Omental fat pad (tissue), 4 donors: ENCODE data around the gene CCNYL1. TPM values are rescaled to one million over a fixed set of nuclear protein-coding genes. Genes with fewer than 3 reads are reported as not detected.
"Not testable (repeated sequence)": the region's sequence is repeated elsewhere in the genome, so short reads cannot be mapped to it uniquely, and the experiment has no call there.

Experiments
- ATAC-seq: fragments of 150-250 bp; one replicate; pipeline ENCODE4 v1.9.1; 2016; ENCODE audit warnings: mild to moderate bottlenecking, moderate library complexity; ENCODE audit not compliant: low FRiP score
- DNase-seq: peaks from one replicate; pipeline ENCODE4 v3.0.0-alpha.2; 2019; ENCODE audit warnings: low spot score
- total RNA-seq, 4 donors: library from RNA; depleted of rRNA; stranded (reverse); fragments of >200 nt; gene quantifications; one replicate each; pipeline ENCODE4 v1.1.0, GENCODE V29; 2016
- TF ChIP-seq, protein P1 (sequence below), 3 donors: fragments of 450-650 bp; IDR thresholded peaks; one replicate each; pipeline ENCODE4 v1.5.1; 2016 to 2017; ENCODE audit warnings: antibody characterized with exemption in 3 of 3, mild to moderate bottlenecking in 3 of 3, moderate library complexity in 2 of 3

CCNYL1 gene
- total RNA-seq, 4 donors from 2014 or later: 23.2 to 58.4 (median 26.0) TPM

DNA sequence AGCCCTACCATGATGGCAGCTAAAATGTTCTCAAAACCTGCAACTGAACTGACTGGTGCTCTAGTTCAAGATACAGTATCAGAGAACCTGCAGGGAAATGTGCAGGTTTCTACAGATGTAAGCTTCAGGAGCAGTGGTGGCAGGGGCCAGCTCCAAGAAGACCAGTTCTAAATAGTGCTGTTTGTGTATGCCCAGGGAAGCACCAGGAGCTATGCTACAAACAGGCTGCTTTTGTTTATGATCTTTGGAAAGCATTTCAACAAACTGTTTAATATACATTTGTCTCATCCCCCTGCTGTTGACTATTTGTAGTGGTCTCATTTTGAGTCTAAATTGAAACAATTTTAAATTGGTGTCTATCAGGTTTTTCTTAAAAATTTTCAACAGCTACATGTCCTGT, 37.6 kb downstream of the CCNYL1 start:
- TF ChIP-seq, protein P1, sequence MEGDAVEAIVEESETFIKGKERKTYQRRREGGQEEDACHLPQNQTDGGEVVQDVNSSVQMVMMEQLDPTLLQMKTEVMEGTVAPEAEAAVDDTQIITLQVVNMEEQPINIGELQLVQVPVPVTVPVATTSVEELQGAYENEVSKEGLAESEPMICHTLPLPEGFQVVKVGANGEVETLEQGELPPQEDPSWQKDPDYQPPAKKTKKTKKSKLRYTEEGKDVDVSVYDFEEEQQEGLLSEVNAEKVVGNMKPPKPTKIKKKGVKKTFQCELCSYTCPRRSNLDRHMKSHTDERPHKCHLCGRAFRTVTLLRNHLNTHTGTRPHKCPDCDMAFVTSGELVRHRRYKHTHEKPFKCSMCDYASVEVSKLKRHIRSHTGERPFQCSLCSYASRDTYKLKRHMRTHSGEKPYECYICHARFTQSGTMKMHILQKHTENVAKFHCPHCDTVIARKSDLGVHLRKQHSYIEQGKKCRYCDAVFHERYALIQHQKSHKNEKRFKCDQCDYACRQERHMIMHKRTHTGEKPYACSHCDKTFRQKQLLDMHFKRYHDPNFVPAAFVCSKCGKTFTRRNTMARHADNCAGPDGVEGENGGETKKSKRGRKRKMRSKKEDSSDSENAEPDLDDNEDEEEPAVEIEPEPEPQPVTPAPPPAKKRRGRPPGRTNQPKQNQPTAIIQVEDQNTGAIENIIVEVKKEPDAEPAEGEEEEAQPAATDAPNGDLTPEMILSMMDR (IDR thresholded peaks at IDR 0.05): no peak
- ATAC-seq: no peak
- DNase-seq: no peak

DNA sequence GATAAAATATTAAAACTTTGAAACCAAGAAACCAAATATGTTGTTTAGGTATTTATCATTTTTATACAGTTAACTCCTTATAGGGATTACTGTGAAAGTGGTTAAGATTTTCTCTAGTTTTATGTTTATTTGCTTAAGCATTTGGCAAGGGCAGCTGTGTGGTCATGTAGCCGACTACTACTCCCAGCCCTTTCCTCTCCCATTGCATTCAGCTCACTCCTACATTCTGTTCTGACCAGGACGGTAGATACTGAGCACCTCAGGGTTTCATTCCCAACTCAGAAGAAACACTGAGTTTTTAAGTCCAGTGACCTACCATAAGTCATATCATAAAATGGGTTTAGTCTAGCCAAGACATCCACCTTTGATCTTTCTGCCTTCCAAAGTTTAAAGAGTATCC, 38.4 kb downstream of the CCNYL1 start:
- TF ChIP-seq, protein P1 (IDR thresholded peaks at IDR 0.05): no peak
- DNase-seq (no peak), ATAC-seq (no peak)

GRCh38 chr2:207750345-207750744, 38.9 kb downstream of the CCNYL1 start:
- ATAC-seq: no peak
- no peak for DNase-seq
- TF ChIP-seq, protein P1 (IDR thresholded peaks at IDR 0.05): no peak

- ATAC-seq: no peak
- TF ChIP-seq, protein P1 (IDR thresholded peaks at IDR 0.05): no peak
- no peak for DNase-seq
These were observed 39.4 kb downstream of the CCNYL1 start for GRCh38 chr2:207750876-207751275.

DNA sequence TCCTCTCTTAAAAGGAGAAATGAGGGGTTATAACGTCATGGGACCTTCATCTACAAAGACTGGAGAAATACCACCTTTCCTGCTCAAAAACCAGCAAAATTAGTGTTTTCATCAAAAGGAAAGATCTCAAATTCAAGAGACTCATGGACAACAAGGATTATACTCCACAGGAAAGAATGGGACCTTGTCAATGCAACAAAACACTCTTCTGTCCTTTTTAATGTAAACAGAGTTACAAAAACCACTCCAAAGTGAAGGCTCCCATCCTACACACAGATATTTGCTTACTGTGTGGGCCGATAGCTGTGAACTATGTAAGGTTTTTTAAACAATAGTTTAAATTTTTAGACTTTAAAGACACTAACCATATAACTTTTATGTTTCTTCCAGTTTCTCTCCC, 42.2 kb downstream of the CCNYL1 start:
- not testable (repeated sequence) for DNase-seq, ATAC-seq

DNA sequence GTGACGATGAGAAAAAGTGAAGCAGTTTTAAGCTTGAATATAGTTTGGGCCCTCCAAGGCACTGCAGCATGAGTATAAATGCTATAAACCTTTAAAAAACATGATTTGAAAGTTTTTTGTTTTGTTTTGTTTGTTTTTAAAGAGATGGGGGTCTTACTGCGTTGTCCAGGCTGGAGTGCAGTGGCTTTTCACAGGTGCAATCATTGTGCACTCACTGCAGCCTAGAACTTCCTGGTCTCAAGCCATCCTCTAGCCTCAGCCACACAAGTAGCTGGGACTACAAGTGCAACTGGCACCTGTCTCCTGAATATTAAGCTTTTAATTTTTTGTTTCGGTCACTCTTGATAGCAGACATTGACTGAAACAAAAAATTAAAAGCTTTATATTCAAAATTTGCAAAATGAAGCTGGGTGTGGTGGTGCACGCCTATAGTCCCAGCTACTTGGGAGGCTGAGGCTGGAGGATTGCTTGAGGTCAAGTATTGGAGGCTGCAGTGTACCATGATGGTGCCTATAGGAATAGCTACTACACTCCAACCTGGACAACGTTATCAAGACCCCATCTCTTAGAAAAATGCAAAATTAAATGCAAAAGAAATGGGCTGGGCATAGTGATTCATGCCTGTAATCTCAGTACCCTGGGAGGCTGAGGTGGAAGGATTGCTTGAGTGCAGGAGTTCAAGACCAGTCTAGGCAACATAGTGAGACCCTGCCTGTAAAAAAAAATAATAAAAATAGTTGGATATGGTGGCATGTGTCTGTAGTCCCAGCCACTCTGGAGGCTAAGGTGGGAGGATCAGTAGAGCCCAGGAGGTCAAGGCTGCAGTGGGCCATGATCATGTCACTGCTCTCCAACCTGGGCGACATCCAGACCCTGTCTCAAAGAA, 43.3 kb downstream of the CCNYL1 start:
- ATAC-seq (no peak), DNase-seq (no peak)
- TF ChIP-seq, protein P1 (IDR thresholded peaks at IDR 0.05): no peak

DNA sequence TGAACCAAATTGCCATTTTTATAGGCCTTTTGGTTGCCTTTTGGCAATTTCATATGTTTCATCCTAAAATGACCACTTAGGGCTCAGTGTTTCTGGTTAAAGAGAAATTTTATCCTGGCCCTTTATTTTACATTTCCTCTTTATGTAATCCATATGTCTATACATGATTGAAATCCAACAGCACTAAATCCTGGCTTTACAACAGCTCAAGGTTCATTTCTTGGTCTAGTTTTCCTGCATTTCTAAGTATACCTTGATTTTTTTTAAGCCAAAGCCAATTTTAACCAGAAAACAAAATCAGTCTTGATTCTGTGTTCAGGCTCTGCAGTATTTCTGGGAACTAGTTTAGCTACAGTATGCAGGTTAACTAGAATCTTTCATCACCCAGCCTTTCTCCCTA, 46.6 kb downstream of the CCNYL1 start:
- DNase-seq (no peak), ATAC-seq (no peak)
- TF ChIP-seq, protein P1 (IDR thresholded peaks at IDR 0.05): no peak
